Stimulated activated naive CD8-positive, alpha-beta T cell treated with anti-CD3 and anti-CD28 coated beads, Interleukin-15, amount 100 ng/mL, for 72 hours (primary cell): ENCODE data around the gene JAML.

Experiments used
- ATAC-seq: fragments of 150-1000 bp; cut with Tn5 transposase; 2 replicates; pipeline ENCODE4 v1.10.0; 2021; ENCODE audit warnings: mild to moderate bottlenecking, moderate library complexity
- DNase-seq, 2 donors: peaks; one replicate each; pipeline ENCODE4 v3.0.0; 2021 to 2022
- H3K27ac Mint-ChIP-seq, 2 donors: one replicate each; pipeline ENCODE4 v1.8.0; 2022; ENCODE audit warnings: mild to moderate bottlenecking in 2 of 2, mixed read lengths in 2 of 2, moderate library complexity in 2 of 2
- H3K27me3 Mint-ChIP-seq: one replicate; pipeline ENCODE4 v1.8.0; 2022; ENCODE audit warnings: mixed read lengths
- H3K4me1 Mint-ChIP-seq: one replicate; pipeline ENCODE4 v1.8.0; 2022; ENCODE audit warnings: mild to moderate bottlenecking, mixed read lengths
- H3K4me3 Mint-ChIP-seq, 2 donors: one replicate each; pipeline ENCODE4 v1.8.0; 2022; ENCODE audit warnings: mild to moderate bottlenecking in 2 of 2, mixed read lengths in 2 of 2, moderate library complexity in 1 of 2
- H3K9me3 Mint-ChIP-seq, 2 donors: one replicate each; pipeline ENCODE4 v1.8.0; 2022; ENCODE audit warnings: mixed read lengths in 2 of 2

JAML gene, protein sequence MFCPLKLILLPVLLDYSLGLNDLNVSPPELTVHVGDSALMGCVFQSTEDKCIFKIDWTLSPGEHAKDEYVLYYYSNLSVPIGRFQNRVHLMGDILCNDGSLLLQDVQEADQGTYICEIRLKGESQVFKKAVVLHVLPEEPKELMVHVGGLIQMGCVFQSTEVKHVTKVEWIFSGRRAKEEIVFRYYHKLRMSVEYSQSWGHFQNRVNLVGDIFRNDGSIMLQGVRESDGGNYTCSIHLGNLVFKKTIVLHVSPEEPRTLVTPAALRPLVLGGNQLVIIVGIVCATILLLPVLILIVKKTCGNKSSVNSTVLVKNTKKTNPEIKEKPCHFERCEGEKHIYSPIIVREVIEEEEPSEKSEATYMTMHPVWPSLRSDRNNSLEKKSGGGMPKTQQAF

DNA sequence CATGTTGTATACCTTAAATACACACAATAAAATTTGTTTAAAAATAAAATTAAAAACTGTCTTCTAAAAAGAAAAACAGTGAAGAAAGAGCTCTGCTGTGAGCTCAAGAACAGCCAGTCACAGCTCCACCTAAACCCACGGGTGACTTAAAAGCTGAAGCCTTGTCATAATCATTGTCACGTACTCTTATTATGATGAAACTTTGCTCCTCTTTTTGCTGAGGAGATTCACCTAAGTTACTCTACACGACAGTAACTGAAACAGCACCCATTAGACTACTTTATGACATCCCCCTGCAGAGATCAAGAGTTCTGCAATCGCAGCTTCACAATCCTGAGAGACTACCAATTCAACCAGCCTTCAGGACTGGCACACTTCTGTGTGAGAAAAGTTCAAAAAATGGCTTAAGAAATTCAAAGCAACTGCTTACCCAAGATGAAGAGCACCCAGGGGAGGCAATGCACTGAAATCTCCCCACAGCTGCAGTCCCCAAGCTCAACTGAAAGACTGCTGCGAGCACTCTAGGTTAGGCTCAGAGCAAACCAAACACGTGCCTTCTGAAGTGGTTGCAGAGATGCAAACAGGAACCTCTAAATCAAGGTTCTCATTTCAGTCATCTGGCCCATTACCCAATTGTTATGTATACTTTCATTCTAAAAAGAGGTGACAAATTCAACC lies at the start of gene JAML:
Gene JAML, minus strand, starts transcription at position 501 of the 678 bp plus-strand sequence. CDS start 10,145 bp downstream, outside the sequence.
- DNase-seq (peak; percentile 71 to 84), ATAC-seq (peak; percentile 85)
- Mint-ChIP-seq H3K27ac (peak within 1 kb of the TSS; percentile 96 to 99), H3K27me3 (no peaks in the 10 kb centered on the region), H3K4me1 (peaks cover 33% of the 10 kb centered on the region), H3K9me3 (peaks cover 5 to 7% of the 10 kb centered on the region in 2 donors), H3K4me3 (peak within 1 kb of the TSS; percentile 89 to 92)

- DNase-seq (no peak), ATAC-seq (no peak)
- no peak overlapping the region for H3K4me3 Mint-ChIP-seq
- no peaks in the 10 kb centered on the region for H3K9me3 Mint-ChIP-seq
- peaks cover 44% of the 10 kb centered on the region for H3K4me1 Mint-ChIP-seq
- H3K27me3 Mint-ChIP-seq = no peaks in the 10 kb centered on the region
- H3K27ac Mint-ChIP-seq = no peak overlapping the region
Measured at GRCh38 chr11:118274186-118274585, 49.4 kb upstream of the JAML start.

- Mint-ChIP-seq H3K4me3 (no peak overlapping the region), H3K27ac (no peak overlapping the region), H3K9me3 (no peaks in the 10 kb centered on the region), H3K27me3 (no peaks in the 10 kb centered on the region), H3K4me1 (peaks cover 31% of the 10 kb centered on the region)
- no peak for ATAC-seq
- no peak for DNase-seq
Measured at GRCh38 chr11:118272001-118272400, 47.2 kb upstream of the JAML start.

GRCh38 chr11:118267486-118267885 lies 42.7 kb upstream of the JAML start:
- H3K4me1 Mint-ChIP-seq = peaks cover 30% of the 10 kb centered on the region
- DNase-seq = no peak
- peaks cover 5% of the 10 kb centered on the region for H3K27me3 Mint-ChIP-seq
- H3K27ac Mint-ChIP-seq = no peak overlapping the region
- no peak overlapping the region for H3K4me3 Mint-ChIP-seq
- no peak for ATAC-seq
- no peaks in the 10 kb centered on the region for H3K9me3 Mint-ChIP-seq

DNA sequence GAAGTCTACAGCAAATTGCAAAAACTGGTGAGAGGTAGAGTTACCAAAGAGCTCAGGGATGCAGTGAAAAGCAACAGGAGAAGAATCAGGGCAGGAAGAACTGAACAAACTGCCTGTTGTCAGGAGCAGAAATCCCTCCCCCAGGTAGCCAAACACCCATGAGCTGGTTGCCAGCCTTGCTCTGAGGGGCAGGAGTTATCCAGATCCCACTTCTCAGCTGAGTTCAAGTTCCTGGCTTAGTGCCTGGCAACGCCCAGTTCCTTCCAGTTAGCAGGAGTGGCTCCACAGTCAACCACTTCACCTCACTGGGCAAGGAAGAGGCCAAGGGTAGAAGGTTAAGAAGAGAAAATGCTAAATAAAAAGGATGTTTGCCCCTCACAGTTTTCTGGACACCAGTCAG lies 41.1 kb upstream of the JAML start:
- H3K27me3 Mint-ChIP-seq = peaks cover 5% of the 10 kb centered on the region
- DNase-seq (no peak), ATAC-seq (no peak)

GRCh38 chr11:118264569-118265465 lies 40.0 kb upstream of the JAML start:
- ATAC-seq (no peak), DNase-seq (no peak)
- Mint-ChIP-seq H3K9me3 (no peaks in the 10 kb centered on the region), H3K27ac (peak overlapping the region; percentile 19 to 92), H3K4me1 (peaks cover 54% of the 10 kb centered on the region), H3K27me3 (peaks cover 5% of the 10 kb centered on the region), H3K4me3 (peak overlapping the region; percentile 89 to 98)

More for the DNA sequence above, 41.1 kb upstream of the JAML start:
- Mint-ChIP-seq H3K4me1 (peaks cover 43% of the 10 kb centered on the region), H3K27ac (no peak overlapping the region), H3K9me3 (no peaks in the 10 kb centered on the region), H3K4me3 (no peak overlapping the region)

DNA sequence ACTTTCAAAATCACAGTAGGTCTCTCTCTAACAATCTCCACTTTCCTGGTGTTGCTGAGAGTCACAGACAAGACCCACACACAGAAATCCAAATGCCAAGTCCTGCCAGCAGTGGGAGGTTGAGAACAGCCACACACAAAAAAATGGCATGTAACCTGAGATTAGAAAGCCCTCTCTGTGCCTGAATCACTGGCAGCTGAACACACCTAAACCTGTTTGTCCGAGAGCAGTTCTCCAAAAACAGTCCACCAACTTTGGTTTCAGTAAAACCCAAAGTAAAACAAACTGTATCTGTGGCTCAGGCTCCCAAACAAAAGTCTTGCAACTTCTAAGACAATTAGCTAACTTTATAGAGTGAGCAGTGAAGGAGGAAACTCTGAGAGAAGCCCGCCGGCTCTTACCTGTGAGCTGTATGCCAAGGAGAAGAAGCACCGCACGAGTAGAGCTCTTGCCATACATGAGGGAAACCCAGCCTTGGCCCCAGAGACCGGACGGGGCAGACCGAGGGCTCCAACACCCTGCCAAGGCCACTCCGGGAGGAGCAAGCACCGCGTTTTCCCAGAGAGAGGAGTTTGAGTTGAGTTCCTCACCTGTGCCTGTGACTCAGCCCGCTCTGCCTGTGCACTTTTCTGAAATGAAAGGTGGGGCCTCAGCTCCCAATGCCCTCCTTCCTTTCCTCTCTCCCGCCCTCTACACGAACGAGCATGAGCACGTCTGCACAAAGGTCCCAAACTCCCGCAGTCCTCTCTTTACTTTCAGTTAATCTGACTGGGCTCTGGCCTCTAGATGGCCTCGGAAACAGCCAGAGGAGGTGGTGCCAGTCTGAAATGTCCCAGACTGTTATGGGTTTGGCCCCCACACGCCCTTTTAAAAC lies 39.1 kb upstream of the JAML start, which contains the start of gene MPZL2:
Gene MPZL2, minus strand, starts transcription at position 603 of the 874 bp plus-strand sequence. Its CDS starts 144 bp downstream, at position 459.
- Mint-ChIP-seq H3K27me3 (peaks cover 5% of the 10 kb centered on the region), H3K27ac (peak within 1 kb of the TSS; percentile 85 to 92), H3K4me3 (peak within 1 kb of the TSS; percentile 89 to 98), H3K9me3 (peaks cover 0 to 5% of the 10 kb centered on the region in 2 donors), H3K4me1 (peaks cover 63% of the 10 kb centered on the region)
- DNase-seq (peak in 1 of 2 donors; percentile 26), ATAC-seq (peak; percentile 69)

DNA sequence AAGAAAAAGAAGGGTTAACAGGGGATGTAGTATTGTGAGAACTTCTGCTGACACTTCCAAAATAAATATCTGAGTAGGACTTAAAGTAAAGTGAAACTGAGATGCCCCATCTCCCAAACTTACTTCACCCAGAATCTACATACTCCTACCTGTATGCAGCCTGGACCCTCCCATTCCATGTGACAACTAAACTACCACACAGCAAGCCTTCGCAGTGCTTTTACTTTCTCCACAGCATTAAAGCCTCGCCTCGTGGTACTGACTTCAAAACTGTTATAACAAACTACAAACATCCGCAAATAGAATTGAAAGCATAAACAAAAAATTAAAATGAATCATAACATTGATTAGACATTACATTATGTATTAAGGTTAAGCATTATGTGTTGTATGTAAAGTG lies 38.3 kb upstream of the JAML start:
- H3K27ac Mint-ChIP-seq = peak overlapping the region in 1 of 2 donors; percentile 92
- H3K4me1 Mint-ChIP-seq = peaks cover 71% of the 10 kb centered on the region
- H3K4me3 Mint-ChIP-seq = peak overlapping the region; percentile 89 to 98
- H3K27me3 Mint-ChIP-seq = peaks cover 5% of the 10 kb centered on the region
- no peak for ATAC-seq
- H3K9me3 Mint-ChIP-seq = peaks cover 0 to 11% of the 10 kb centered on the region in 2 donors
- DNase-seq = no peak

GRCh38 chr11:118260353-118260752 lies 35.5 kb upstream of the JAML start:
- Mint-ChIP-seq H3K9me3 (peaks cover 0 to 11% of the 10 kb centered on the region in 2 donors), H3K27me3 (peaks cover 1% of the 10 kb centered on the region), H3K27ac (no peak overlapping the region), H3K4me3 (peak overlapping the region in 1 of 2 donors; percentile 12), H3K4me1 (peaks cover 76% of the 10 kb centered on the region)
- peak in 1 of 2 donors; percentile 39 for DNase-seq
- ATAC-seq = peak; percentile 86

GRCh38 chr11:118259138-118259537 lies 34.3 kb upstream of the JAML start:
- no peak overlapping the region for H3K4me3 Mint-ChIP-seq
- ATAC-seq (no peak), DNase-seq (no peak)
- no peak overlapping the region for H3K27ac Mint-ChIP-seq
- H3K9me3 Mint-ChIP-seq = peaks cover 0 to 11% of the 10 kb centered on the region in 2 donors
- H3K27me3 Mint-ChIP-seq = no peaks in the 10 kb centered on the region
- H3K4me1 Mint-ChIP-seq = peaks cover 76% of the 10 kb centered on the region

- Mint-ChIP-seq H3K4me3 (no peak overlapping the region), H3K27me3 (no peaks in the 10 kb centered on the region), H3K4me1 (peaks cover 74% of the 10 kb centered on the region), H3K9me3 (peaks cover 0 to 11% of the 10 kb centered on the region in 2 donors), H3K27ac (no peak overlapping the region)
- ATAC-seq = peak; percentile 42
- no peak for DNase-seq
Measured at GRCh38 chr11:118258410-118258809, 33.6 kb upstream of the JAML start.

DNA sequence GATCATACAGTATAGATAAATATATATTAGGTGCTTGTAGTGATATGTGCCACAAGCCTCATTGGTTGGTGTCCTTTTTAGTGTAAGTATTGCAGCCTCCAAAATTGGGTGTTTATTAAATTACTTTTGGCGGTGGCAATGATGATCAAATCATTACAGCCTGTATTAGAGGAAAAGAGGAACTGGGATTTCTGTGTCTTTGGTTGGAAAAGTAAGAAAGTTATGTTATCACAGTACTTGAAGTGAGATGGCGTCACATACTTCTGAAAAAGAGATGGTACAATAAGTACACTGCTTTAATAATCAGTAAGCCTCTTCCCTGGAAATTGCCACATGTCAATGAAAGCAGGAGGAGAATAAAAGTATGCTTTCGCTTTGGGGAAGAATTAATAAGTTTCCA lies 27.9 kb upstream of the JAML start:
- ATAC-seq = no peak
- no peaks in the 10 kb centered on the region for H3K27me3 Mint-ChIP-seq

DNA sequence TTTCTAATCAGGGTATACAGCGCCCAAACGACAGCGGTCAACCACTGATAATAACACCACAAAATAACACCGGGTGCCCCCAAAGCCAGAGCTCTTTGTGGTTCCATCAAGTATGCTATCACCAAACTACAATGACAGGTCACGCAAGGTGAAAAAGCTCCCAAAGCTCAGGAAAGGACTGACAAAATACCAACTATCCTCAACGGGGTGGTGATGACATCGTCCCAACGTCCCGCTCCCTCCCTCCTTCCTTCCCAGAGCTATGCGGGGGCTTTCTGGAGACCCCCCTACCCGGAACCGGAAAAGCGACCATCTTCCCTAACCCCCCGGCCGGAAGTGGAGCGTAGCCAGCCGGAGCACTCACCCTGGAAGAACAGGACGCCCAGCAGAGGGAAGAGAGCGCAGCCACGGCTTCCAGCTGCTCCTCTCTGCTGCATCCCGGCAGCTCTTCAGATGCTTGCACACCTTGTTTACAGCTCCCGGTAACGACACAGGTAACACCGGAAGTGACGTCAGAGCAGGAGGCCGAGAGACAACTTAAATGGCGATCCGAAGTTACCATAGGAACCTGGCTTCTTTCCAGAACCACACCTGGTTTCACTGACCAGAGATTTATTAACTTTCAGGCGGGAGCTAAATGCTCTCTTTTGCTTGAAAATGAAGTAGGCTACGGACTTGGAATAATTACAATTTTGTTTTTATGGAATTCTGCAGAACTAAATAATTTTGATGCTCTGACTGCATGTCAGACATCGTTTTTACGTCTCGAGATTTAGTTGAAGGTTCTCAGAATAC lies 27.2 kb upstream of the JAML start, which contains the start of gene MPZL3:
Gene MPZL3, minus strand, starts transcription at position 508 of the 795 bp plus-strand sequence. Its CDS starts 71 bp downstream, at position 437.
- DNase-seq (peak; percentile 85 to 88), ATAC-seq (peak; percentile 85)
- no peaks in the 10 kb centered on the region for H3K27me3 Mint-ChIP-seq
- peaks cover 65% of the 10 kb centered on the region for H3K4me1 Mint-ChIP-seq
- H3K27ac Mint-ChIP-seq = peak within 1 kb of the TSS; percentile 99
- peak within 1 kb of the TSS; percentile 96 to 98 for H3K4me3 Mint-ChIP-seq
- H3K9me3 Mint-ChIP-seq = no peaks in the 10 kb centered on the region

More for the DNA sequence above, 27.9 kb upstream of the JAML start:
- Mint-ChIP-seq H3K4me3 (peak overlapping the region; percentile 96 to 98), H3K27ac (peak overlapping the region; percentile 99), H3K4me1 (peaks cover 59% of the 10 kb centered on the region), H3K9me3 (no peaks in the 10 kb centered on the region)
- DNase-seq = no peak
